Ovary (tissue), 3 donors: ENCODE measurements around the gene FNIP2.
"Not testable (repeated sequence)": the region's sequence is repeated elsewhere in the genome, so short reads cannot be mapped to it uniquely, and the experiment has no call there.

Experiments used
- EP300 ChIP-seq: sonication (generic); formaldehyde crosslinking; IDR thresholded peaks from one replicate; pipeline ENCODE4 v1.6.1; 2017; ENCODE audit warnings: antibody characterized with exemption
- POLR2A ChIP-seq: fragments of 450-650 bp; IDR thresholded peaks from one replicate; pipeline ENCODE4 v1.6.1; 2017; ENCODE audit warnings: antibody characterized with exemption, mild to moderate bottlenecking, moderate library complexity
- TF ChIP-seq, protein P1 (sequence below), 3 donors: fragments of 450-650 bp in 2 of 3; fragments of 200-600 bp in 1 of 3; IDR thresholded peaks; one replicate each; pipeline versions ENCODE4 v1.5.1 to v1.8.0; 2016 to 2022; ENCODE audit warnings: antibody characterized with exemption in 3 of 3, mild to moderate bottlenecking in 1 of 3
- donor health status: DM: no; HTN: no; CAD: no.

DNA sequence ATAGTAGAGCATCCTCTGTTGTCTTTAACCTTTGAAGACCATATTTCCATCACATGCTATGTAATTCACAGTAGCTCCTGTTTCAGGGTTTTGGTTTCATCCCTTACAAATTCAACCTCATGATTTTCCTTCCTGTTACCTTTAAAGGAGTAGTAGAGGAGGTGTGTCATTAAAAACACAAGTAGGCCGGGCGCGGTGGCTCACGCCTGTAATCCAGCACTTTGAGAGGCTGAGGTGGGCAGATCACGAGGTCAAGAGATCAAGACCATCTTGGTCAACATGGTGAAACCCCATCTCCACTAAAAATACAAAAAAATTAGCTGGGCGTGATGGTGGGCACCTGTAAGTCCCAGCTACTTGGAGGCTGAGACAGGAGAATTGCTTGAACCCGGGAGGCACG, 59.3 kb downstream of the FNIP2 start:
- TF ChIP-seq, protein P1, sequence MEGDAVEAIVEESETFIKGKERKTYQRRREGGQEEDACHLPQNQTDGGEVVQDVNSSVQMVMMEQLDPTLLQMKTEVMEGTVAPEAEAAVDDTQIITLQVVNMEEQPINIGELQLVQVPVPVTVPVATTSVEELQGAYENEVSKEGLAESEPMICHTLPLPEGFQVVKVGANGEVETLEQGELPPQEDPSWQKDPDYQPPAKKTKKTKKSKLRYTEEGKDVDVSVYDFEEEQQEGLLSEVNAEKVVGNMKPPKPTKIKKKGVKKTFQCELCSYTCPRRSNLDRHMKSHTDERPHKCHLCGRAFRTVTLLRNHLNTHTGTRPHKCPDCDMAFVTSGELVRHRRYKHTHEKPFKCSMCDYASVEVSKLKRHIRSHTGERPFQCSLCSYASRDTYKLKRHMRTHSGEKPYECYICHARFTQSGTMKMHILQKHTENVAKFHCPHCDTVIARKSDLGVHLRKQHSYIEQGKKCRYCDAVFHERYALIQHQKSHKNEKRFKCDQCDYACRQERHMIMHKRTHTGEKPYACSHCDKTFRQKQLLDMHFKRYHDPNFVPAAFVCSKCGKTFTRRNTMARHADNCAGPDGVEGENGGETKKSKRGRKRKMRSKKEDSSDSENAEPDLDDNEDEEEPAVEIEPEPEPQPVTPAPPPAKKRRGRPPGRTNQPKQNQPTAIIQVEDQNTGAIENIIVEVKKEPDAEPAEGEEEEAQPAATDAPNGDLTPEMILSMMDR (IDR thresholded peaks at IDR 0.05), result not testable (repeated sequence)
- not testable (repeated sequence) for TF ChIP-seq POLR2A, EP300
